Thoracic aorta (tissue), 2 donors: ENCODE results near the gene ZNF516. TPM values are rescaled to one million over a fixed set of nuclear protein-coding genes. Genes with fewer than 3 reads are reported as not detected.

Experiments
- ATAC-seq: fragments of 150-250 bp; one replicate; pipeline ENCODE4 v1.8.0; 2017; ENCODE audit warnings: low read depth; ENCODE audit not compliant: insufficient number of reproducible peaks, low FRiP score
- DNase-seq: peaks from one replicate; pipeline ENCODE4 v3.0.0-alpha.2; 2020; ENCODE audit warnings: low spot score
- H3K27ac ChIP-seq, 2 donors: fragments of 200-600 bp; sonication (generic); 1 replicate in 1 of 2; 2 replicates in 1 of 2; pipeline ENCODE4 v1.5.1; 2016; ENCODE audit warnings: mild to moderate bottlenecking in 2 of 2, moderate library complexity in 2 of 2
- H3K27me3 ChIP-seq: fragments of 200-600 bp; sonication (generic); replicated peaks from 2 replicates; pipeline ENCODE4 v1.6.0; 2016; ENCODE audit warnings: mild to moderate bottlenecking; ENCODE audit not compliant: insufficient read depth
- H3K36me3 ChIP-seq: fragments of 200-600 bp; sonication (generic); one replicate; pipeline ENCODE4 v1.5.1; 2016
- H3K4me1 ChIP-seq, 2 donors: fragments of 200-600 bp; sonication (generic); 1 replicate in 1 of 2; 2 replicates in 1 of 2; pipeline versions ENCODE4 v1.5.1 to v1.6.0; 2016; ENCODE audit warnings: low read depth in 2 of 2, mild to moderate bottlenecking in 1 of 2; ENCODE audit not compliant: control insufficient read depth in 1 of 2
- H3K4me3 ChIP-seq: fragments of 200-600 bp; sonication (generic); 2 replicates; pipeline ENCODE4 v1.5.1; 2016; ENCODE audit warnings: mild to moderate bottlenecking
- H3K9me3 ChIP-seq: fragments of 200-600 bp; sonication (generic); 2 replicates; pipeline ENCODE4 v1.5.1; 2016
- CTCF ChIP-seq: fragments of 200-600 bp; sonication (generic); IDR thresholded peaks from one replicate; pipeline ENCODE4 v1.5.1; 2019; ENCODE audit warnings: antibody characterized with exemption
- total RNA-seq, 2 donors: library from RNA; depleted of rRNA; stranded (reverse); fragments of >200 nt; gene quantifications; one replicate each; pipeline versions ENCODE4 v1.1.0 to v1.2.3, GENCODE V29; 2016

The ZNF516 gene
- total RNA-seq, 2 donors from 2014 or later: 19.5 to 19.8 TPM

- no peak overlapping the region for H3K27ac ChIP-seq
- H3K9me3 ChIP-seq: no peaks in the 10 kb centered on the region
- no peak for TF ChIP-seq CTCF
- H3K4me3 ChIP-seq: no peak overlapping the region
- peaks cover 3 to 6% of the 10 kb centered on the region in 2 donors for H3K4me1 ChIP-seq
- H3K27me3 ChIP-seq: no peaks in the 10 kb centered on the region
- no peak for ATAC-seq
- no peak for DNase-seq
- H3K36me3 ChIP-seq: no peaks in the 10 kb centered on the region
Observed at GRCh38 chr18:76489081-76489480, 6.0 kb downstream of the ZNF516 start.

- DNase-seq: no peak
- Histone ChIP-seq H3K27me3 (no peaks in the 10 kb centered on the region), H3K9me3 (no peaks in the 10 kb centered on the region), H3K4me3 (no peak overlapping the region), H3K27ac (no peak overlapping the region), H3K4me1 (peaks cover 0 to 3% of the 10 kb centered on the region in 2 donors), H3K36me3 (no peaks in the 10 kb centered on the region)
- no peak for ATAC-seq
- no peak for TF ChIP-seq CTCF
Observed at GRCh38 chr18:76488190-76488589, 6.9 kb downstream of the ZNF516 start.

- Histone ChIP-seq H3K9me3 (no peaks in the 10 kb centered on the region), H3K27ac (no peak overlapping the region), H3K27me3 (no peaks in the 10 kb centered on the region), H3K4me3 (no peak overlapping the region), H3K36me3 (no peaks in the 10 kb centered on the region), H3K4me1 (peaks cover 0 to 3% of the 10 kb centered on the region in 2 donors)
- DNase-seq: no peak
- no peak for ATAC-seq
- TF ChIP-seq CTCF: no peak
Observed at GRCh38 chr18:76487782-76488181, 7.3 kb downstream of the ZNF516 start.

- H3K9me3 ChIP-seq: no peaks in the 10 kb centered on the region
- H3K4me3 ChIP-seq: no peak overlapping the region
- H3K27me3 ChIP-seq: no peaks in the 10 kb centered on the region
- H3K36me3 ChIP-seq: no peaks in the 10 kb centered on the region
- TF ChIP-seq CTCF: no peak
- no peak for DNase-seq
- no peak overlapping the region for H3K27ac ChIP-seq
- H3K4me1 ChIP-seq: peaks cover 0 to 3% of the 10 kb centered on the region in 2 donors
- ATAC-seq: no peak
Observed at GRCh38 chr18:76487070-76487469, 8.0 kb downstream of the ZNF516 start.

GRCh38 chr18:76486574-76486973, 8.5 kb downstream of the ZNF516 start:
- Histone ChIP-seq H3K36me3 (no peaks in the 10 kb centered on the region), H3K9me3 (no peaks in the 10 kb centered on the region), H3K27ac (no peak overlapping the region), H3K4me1 (peaks cover 0 to 3% of the 10 kb centered on the region in 2 donors), H3K27me3 (no peaks in the 10 kb centered on the region), H3K4me3 (no peak overlapping the region)
- ATAC-seq: no peak
- DNase-seq: no peak
- no peak for TF ChIP-seq CTCF
